NOMO-1 treated with dmso at 0.1 percent for 144 hours (cell line): Measurements from ENCODE around the gene VPS45.

Experiments used
- DNase-seq: peaks from one replicate; lab custom pipeline; 2025; ENCODE audit not compliant: unreplicated experiment; lab: John Stamatoyannopoulos, UW

The VPS45 gene

GRCh38 chr1:150069923-150070322 is 2.3 kb downstream of the VPS45 start:
- no peak for DNase-seq

- DNase-seq, result no peak
These were observed 5.4 kb downstream of the VPS45 start for GRCh38 chr1:150072959-150073358.

- DNase-seq, result no peak
These were observed 5.9 kb downstream of the VPS45 start for GRCh38 chr1:150073516-150073915.

GRCh38 chr1:150076066-150076465 is 8.5 kb downstream of the VPS45 start:
- no peak for DNase-seq

- DNase-seq, result no peak
These were observed 9.4 kb downstream of the VPS45 start for GRCh38 chr1:150076985-150077384.

- no peak for DNase-seq
These were observed 13.2 kb downstream of the VPS45 start for GRCh38 chr1:150080784-150081183.

GRCh38 chr1:150082494-150082893 is 14.9 kb downstream of the VPS45 start:
- DNase-seq, result no peak

- DNase-seq, result no peak
These were observed 16.3 kb downstream of the VPS45 start for GRCh38 chr1:150083907-150084306.

GRCh38 chr1:150085406-150085805 is 17.8 kb downstream of the VPS45 start:
- DNase-seq, result no peak

GRCh38 chr1:150087415-150087814 is 19.8 kb downstream of the VPS45 start:
- DNase-seq, result no peak

- peak; percentile 78 for DNase-seq
These were observed 22.4 kb downstream of the VPS45 start for GRCh38 chr1:150089846-150090520.

- DNase-seq, result no peak
These were observed 24.7 kb downstream of the VPS45 start for GRCh38 chr1:150092180-150092791.

- no peak for DNase-seq
These were observed 26.2 kb downstream of the VPS45 start for GRCh38 chr1:150093805-150094204.

GRCh38 chr1:150094734-150095265 is 27.2 kb downstream of the VPS45 start:
- DNase-seq, result no peak

GRCh38 chr1:150102986-150103385 is 35.4 kb downstream of the VPS45 start:
- no peak for DNase-seq

GRCh38 chr1:150106341-150106740 is 38.8 kb downstream of the VPS45 start:
- DNase-seq, result no peak

- no peak for DNase-seq
These were observed 42.0 kb downstream of the VPS45 start for GRCh38 chr1:150109586-150109985.

GRCh38 chr1:150110116-150110515 is 42.5 kb downstream of the VPS45 start:
- no peak for DNase-seq

- no peak for DNase-seq
These were observed 44.1 kb downstream of the VPS45 start for GRCh38 chr1:150111670-150112069.

GRCh38 chr1:150115121-150115520 is 47.5 kb downstream of the VPS45 start:
- no peak for DNase-seq

- DNase-seq, result no peak
These were observed 51.1 kb downstream of the VPS45 start for GRCh38 chr1:150118716-150119115.

- DNase-seq, result no peak
These were observed 53.8 kb downstream of the VPS45 start for GRCh38 chr1:150121236-150121862.
